GM21390 (cell line): ENCODE measurements around the gene OAF.
"Not testable (repeated sequence)": the region's sequence is repeated elsewhere in the genome, so short reads cannot be mapped to it uniquely, and the experiment has no call there.

Source experiments
- ATAC-seq: cut with Tn5 transposase; IDR thresholded peaks from one replicate; pipeline ENCODE4 v1.9.1; 2021; ENCODE audit not compliant: unreplicated experiment

The OAF gene

GRCh38 chr11:120240866-120241265, 30.0 kb downstream of the OAF start:
- ATAC-seq = no peak

DNA sequence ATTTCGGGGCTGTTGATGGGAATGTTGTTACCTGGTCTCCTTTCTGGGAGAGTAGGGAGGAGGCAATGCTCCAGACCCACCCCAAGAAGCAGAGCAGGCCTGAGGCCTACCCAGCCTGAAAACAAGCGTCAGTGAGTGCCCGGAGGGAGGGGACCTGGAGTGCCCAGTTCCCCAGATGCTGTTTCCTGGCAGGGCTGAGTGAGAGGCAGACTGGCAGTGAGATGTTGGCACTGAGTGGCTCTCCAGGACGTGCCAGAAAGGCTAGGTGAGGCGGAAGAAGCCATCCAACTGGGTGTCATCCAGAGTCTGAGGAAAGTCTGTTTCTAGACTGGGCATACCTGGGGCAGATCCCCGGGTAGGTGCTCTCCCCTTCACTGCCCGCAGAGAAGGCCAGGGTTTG, 30.4 kb downstream of the OAF start:
- no peak for ATAC-seq

GRCh38 chr11:120243221-120243620, 32.4 kb downstream of the OAF start:
- ATAC-seq = no peak

- no peak for ATAC-seq
Observed at GRCh38 chr11:120244476-120245365, 33.9 kb downstream of the OAF start.

DNA sequence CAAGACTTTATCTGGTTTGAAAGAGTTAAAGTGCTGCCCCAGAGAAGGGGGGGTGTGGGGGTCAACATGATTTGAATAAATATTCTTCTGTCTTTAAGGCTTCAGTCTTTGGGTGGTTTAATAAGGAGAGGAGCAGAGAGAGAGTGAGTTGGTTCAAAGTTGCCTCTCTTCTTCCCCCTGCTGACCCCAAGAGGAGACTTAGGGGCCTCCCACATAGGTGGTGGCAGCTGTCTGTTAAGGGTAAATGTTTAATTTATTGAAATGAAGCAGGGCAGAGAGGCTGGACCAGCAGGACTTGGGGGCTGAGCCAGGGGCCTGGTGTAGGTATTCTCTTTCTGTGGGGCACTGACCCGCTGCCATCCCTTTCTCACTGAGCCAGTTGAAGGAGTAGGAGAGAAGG, 34.6 kb downstream of the OAF start:
- ATAC-seq = no peak

DNA sequence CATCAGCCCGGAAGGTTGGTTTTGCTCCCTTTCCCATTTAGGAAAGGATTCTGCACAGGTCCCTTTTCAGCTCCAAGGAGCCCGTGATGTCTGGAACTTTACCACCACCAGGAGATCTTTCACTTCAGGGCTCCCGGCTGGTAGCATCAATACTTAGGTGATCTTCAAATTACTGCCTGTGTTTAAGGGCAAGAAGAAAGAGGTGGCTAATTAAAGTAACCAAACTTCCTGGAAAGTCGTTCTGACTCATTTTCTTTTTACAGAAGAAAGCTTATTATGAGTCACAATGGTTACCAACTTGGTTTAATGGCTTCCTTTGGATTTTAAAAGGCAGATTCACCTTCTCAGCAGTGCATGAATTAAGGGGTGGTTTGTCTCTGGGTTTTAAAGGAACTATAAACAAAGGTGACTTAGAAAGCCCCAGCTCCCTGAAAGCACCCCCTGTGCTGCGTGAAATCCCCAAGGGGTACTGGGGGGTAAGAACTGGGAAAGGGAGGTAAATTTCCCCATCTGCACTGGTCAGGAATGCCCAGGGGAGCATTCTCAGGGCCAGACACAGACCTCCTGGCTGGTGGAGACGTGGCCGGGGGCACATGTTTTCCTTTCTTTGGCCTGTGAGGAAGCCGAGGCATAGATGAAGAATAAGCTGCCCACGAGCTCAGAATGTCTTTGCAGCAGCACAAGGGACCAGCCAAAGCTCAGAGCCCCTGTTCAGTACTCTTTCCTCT, 37.9 kb downstream of the OAF start:
- ATAC-seq = peak; percentile 73

DNA sequence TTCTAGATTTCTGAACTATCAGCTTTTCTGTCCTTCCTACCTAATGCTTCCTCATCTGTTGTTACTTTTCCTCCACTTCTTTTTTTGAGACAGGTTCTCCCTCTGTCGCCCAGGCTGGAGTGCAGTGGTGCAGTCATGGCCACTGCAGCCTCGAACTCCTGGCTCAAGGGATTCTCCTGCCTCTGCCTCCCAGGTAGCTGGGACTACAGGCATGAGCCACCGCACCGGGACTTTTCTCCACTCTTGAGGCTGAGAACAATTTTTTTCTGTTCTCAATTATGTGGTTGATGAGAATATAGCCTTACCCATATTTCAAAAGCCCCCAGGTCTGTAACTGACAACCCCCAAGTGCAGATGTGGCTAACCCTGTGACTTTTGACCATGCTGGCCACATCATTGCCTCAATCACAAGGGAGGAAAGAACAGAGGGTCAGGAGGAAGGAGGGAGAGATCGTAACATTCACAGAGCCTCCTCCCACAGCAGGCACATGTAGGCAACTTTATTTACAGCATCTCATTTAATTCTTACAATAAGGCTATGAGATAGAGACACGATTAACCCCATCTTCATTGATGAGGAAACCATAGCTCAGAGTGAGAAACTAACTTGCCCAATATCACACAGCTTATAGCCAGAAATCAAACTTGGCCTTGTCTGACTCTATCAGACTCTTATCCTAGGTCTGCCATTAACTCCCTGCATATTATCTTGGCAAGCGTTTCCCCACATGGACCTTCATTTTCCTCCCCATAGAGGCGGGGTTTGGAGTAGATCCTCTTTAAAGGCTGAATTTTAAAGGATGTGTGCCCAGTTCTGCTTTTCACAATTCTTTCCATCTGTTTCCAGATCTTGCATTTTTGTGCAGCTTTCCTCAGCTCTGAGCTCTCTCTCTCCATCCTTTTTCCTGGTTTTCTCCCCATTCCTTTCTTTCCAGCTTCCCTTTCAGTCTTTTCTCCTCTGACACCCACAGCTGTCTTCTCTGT, 38.7 kb downstream of the OAF start:
- ATAC-seq = no peak

GRCh38 chr11:120253377-120253776, 42.5 kb downstream of the OAF start:
- not testable (repeated sequence) for ATAC-seq

- peak; percentile 63 for ATAC-seq
Observed at GRCh38 chr11:120254788-120255518, 44.1 kb downstream of the OAF start.

GRCh38 chr11:120255519-120255866, 44.7 kb downstream of the OAF start:
- ATAC-seq = no peak

GRCh38 chr11:120256178-120256577, 45.3 kb downstream of the OAF start:
- ATAC-seq = no peak

GRCh38 chr11:120256779-120257178, 45.9 kb downstream of the OAF start:
- ATAC-seq = no peak

DNA sequence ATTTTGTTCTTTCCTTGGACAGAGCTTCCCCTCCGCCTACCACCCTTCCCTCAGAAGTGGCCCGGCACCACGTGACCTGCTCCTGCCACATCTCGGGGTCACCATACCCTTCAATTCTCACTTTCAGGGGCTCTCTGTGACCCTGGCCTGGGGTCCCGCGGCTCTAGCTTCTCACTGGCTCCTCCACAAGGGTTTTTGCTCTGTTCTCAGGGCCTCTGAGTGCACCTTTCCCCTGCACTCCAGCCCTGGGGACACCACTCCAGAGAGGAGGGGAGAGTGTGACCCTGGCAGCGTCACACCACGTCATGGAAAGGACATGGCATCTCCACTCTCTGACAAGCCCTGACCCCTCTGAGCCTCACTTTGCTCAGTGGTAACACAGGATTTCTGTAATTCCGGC, 46.5 kb downstream of the OAF start:
- no peak for ATAC-seq

DNA sequence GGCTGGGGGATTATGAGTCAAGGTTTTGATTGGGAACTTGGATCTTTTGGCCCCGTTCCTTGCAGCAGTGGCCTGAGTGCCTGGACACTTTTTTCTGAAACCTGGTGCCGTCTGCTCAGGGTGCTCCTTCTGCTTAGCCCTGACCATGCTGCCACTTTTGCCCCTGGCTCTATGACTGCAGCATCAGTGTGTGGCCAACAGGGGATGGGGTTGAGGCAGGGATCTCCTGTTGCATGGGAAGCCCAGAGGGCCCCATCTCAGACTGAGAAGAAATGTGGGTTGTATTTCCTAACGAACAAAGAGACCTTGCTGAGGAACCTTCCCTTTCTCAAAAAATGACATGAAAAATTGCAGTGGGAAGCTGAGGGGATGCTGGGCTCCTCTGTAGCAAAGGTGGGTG, 47.8 kb downstream of the OAF start:
- no peak for ATAC-seq

- ATAC-seq = no peak
Observed at GRCh38 chr11:120259241-120259640, 48.4 kb downstream of the OAF start.

- ATAC-seq = no peak
Observed at GRCh38 chr11:120259988-120260565, 49.2 kb downstream of the OAF start.

DNA sequence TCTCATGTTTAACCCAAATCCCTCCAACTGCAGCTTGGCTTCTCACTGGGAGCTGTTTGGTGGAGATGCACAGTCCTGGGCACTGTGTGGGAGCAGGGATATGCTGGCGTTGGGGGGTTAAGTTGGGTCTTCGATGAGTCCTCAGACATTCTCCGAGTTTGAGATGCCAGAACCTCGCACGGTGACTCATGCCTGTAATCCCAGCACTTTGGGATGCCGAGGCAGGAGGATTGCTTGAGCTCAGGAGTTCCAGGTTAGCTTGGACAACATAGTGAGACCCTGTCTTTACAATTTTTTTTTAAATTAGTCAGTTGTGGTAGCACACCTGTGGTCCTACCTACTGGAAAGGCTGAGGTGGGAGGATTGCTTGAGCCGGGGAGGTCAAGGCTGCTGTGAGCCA, 49.8 kb downstream of the OAF start:
- no peak for ATAC-seq

DNA sequence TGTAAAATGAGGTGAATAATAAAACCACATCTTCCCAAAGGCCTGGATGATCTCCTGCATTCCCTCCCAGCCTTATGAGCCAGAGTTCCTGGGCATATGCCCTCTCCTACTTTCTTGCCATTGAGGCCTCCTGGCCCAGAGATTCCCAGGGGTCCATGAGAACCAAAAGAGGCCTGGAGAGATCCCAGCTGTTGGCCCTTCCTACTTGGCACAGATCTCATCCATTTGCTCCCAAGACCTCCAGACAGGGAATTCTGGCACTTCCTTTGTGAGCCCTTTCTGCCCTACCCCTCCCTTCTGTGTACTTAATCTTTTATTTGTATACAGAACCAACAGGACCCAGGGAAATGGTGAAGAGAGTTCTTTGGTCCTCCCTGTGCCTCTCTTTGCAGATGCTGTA, 50.5 kb downstream of the OAF start:
- ATAC-seq = no peak

GRCh38 chr11:120261931-120262330, 51.1 kb downstream of the OAF start:
- ATAC-seq = no peak

- ATAC-seq = no peak
Observed at GRCh38 chr11:120267319-120267718, 56.5 kb downstream of the OAF start.
